ENCODE data around the gene GALNTL6. TPM values are rescaled to one million over a fixed set of nuclear protein-coding genes. Genes with fewer than 3 reads are reported as not detected.

The GALNTL6 gene
- total RNA-seq, 1 donor from 2014 or later = not detected

GRCh38 chr4:172982151-172982590 is 1169.0 kb downstream of the GALNTL6 start:
- peak in 1 of 2 donors; percentile 89 for DNase-seq (ENCODE audit: low read depth in 2 of 2)

GRCh38 chr4:172983014-172983413 is 1169.8 kb downstream of the GALNTL6 start:
- no peak for DNase-seq (ENCODE audit: low read depth in 2 of 2)

- DNase-seq (ENCODE audit: low read depth in 2 of 2) = no peak
These were observed 1170.4 kb downstream of the GALNTL6 start for GRCh38 chr4:172983631-172984030.

- no peak for DNase-seq (ENCODE audit: low read depth in 2 of 2)
These were observed 1172.3 kb downstream of the GALNTL6 start for GRCh38 chr4:172985552-172985951.

- DNase-seq (ENCODE audit: low read depth in 2 of 2) = no peak
These were observed 1172.9 kb downstream of the GALNTL6 start for GRCh38 chr4:172986114-172986513.

- peak in 1 of 2 donors; percentile 80 for DNase-seq (ENCODE audit: low read depth in 2 of 2)
These were observed 1177.0 kb downstream of the GALNTL6 start for GRCh38 chr4:172989984-172990820.

- no peak for DNase-seq (ENCODE audit: low read depth in 2 of 2)
These were observed 1179.6 kb downstream of the GALNTL6 start for GRCh38 chr4:172992648-172993378.

- DNase-seq (ENCODE audit: low read depth in 2 of 2) = no peak
These were observed 1182.0 kb downstream of the GALNTL6 start for GRCh38 chr4:172995161-172995560.

- no peak for DNase-seq (ENCODE audit: low read depth in 2 of 2)
These were observed 1182.5 kb downstream of the GALNTL6 start for GRCh38 chr4:172995704-172996103.

GRCh38 chr4:172996571-172997216 is 1183.5 kb downstream of the GALNTL6 start:
- peak in 1 of 2 donors; percentile 48 for DNase-seq (ENCODE audit: low read depth in 2 of 2)

- no peak for DNase-seq (ENCODE audit: low read depth in 2 of 2)
These were observed 1184.0 kb downstream of the GALNTL6 start for GRCh38 chr4:172997217-172997609.

- DNase-seq (ENCODE audit: low read depth in 2 of 2) = no peak
These were observed 1184.7 kb downstream of the GALNTL6 start for GRCh38 chr4:172997856-172998255.

- DNase-seq (ENCODE audit: low read depth in 2 of 2) = peak in 1 of 2 donors; percentile 20
These were observed 1185.6 kb downstream of the GALNTL6 start for GRCh38 chr4:172998527-172999469.

GRCh38 chr4:173001571-173001970 is 1188.4 kb downstream of the GALNTL6 start:
- no peak for DNase-seq (ENCODE audit: low read depth in 2 of 2)

GRCh38 chr4:173002830-173003561 is 1189.8 kb downstream of the GALNTL6 start:
- DNase-seq (ENCODE audit: low read depth in 2 of 2) = no peak

GRCh38 chr4:173005912-173006633 is 1192.9 kb downstream of the GALNTL6 start:
- no peak for DNase-seq (ENCODE audit: low read depth in 2 of 2)

GRCh38 chr4:173008436-173008835 is 1195.2 kb downstream of the GALNTL6 start:
- DNase-seq (ENCODE audit: low read depth in 2 of 2) = no peak

GRCh38 chr4:173009129-173009823 is 1196.1 kb downstream of the GALNTL6 start:
- peak in 1 of 2 donors; percentile 15 for DNase-seq (ENCODE audit: low read depth in 2 of 2)

- no peak for DNase-seq (ENCODE audit: low read depth in 2 of 2)
These were observed 1199.4 kb downstream of the GALNTL6 start for GRCh38 chr4:173012608-173013007.
